Endothelial cell of umbilical vein (primary cell): ENCODE results near the gene NR1D1.

Source experiments
- CTCF ChIP-seq, 2 donors: IDR thresholded peaks; 1 replicate in 1 of 2; 2 replicates in 1 of 2; pipeline ENCODE4 v1.5.1; 2011; ENCODE audit warnings: low read length in 2 of 2, mild to moderate bottlenecking in 2 of 2, moderate library complexity in 2 of 2, control low read depth in 1 of 2, inconsistent platforms in 1 of 2, low read depth in 1 of 2; ENCODE audit not compliant: insufficient read depth in 1 of 2; ENCODE audit errors: extremely low read depth in 1 of 2
- EZH2 ChIP-seq: IDR thresholded peaks from 2 replicates; pipeline ENCODE4 v1.6.1; 2012; ENCODE audit warnings: borderline replicate concordance, low read depth, mild to moderate bottlenecking, moderate library complexity, low read length, inconsistent platforms; ENCODE audit not compliant: severe bottlenecking
- FOS ChIP-seq: IDR thresholded peaks from 2 replicates; pipeline ENCODE4 v1.6.1; 2011; ENCODE audit warnings: mild to moderate bottlenecking, low read length, moderate library complexity, borderline replicate concordance; ENCODE audit not compliant: insufficient read depth
- GATA2 ChIP-seq: IDR thresholded peaks from 2 replicates; pipeline ENCODE4 v1.7.0; 2011; ENCODE audit warnings: low read depth, mild to moderate bottlenecking, moderate library complexity, mixed read lengths, low read length; ENCODE audit not compliant: insufficient read length, insufficient read depth
- JUN ChIP-seq: IDR thresholded peaks from 2 replicates; pipeline ENCODE4 v1.6.1; 2011; ENCODE audit warnings: borderline replicate concordance, low read depth; ENCODE audit not compliant: insufficient read length, insufficient read depth
- MAX ChIP-seq: IDR thresholded peaks from 2 replicates; pipeline ENCODE4 v1.6.1; 2011; ENCODE audit not compliant: insufficient read depth, insufficient read length
- POLR2A ChIP-seq: IDR thresholded peaks from 2 replicates; pipeline ENCODE4 v1.6.1; 2012; ENCODE audit warnings: low read depth, mild to moderate bottlenecking, control low read depth, low read length
- POLR2AphosphoS5 ChIP-seq: IDR thresholded peaks from 2 replicates; pipeline ENCODE4 v1.6.1; 2012; ENCODE audit warnings: low read depth, mild to moderate bottlenecking, control low read depth, low read length, moderate library complexity; ENCODE audit not compliant: insufficient read depth

GRCh38 chr17:40095944-40096791 lies 4.2 kb downstream of the NR1D1 start:
- TF ChIP-seq MAX (no peak), CTCF (IDR thresholded peaks at IDR 0.05; ENCODE audit: extremely low read depth in 1 of 2, insufficient read depth in 1 of 2, low read depth in 1 of 2, low read length in 2 of 2) (no peak), FOS (no peak), POLR2AphosphoS5 (no peak), JUN (no peak), POLR2A (no peak), EZH2 (no peak), GATA2 (no peak)
